Effector memory CD4-positive, alpha-beta T cell (primary cell): Measurements from ENCODE around the gene PNMA6F.

Source experiments
- DNase-seq, 3 donors: peaks; one replicate each; pipeline ENCODE4 v3.0.0-alpha.2; 2020
- H3K27ac ChIP-seq: 2 replicates; pipeline ENCODE4 v1.7.0; 2013; ENCODE audit warnings: mild to moderate bottlenecking, low read length, moderate library complexity; ENCODE audit not compliant: insufficient read depth, poor library complexity, severe bottlenecking
- H3K27me3 ChIP-seq: replicated peaks from 2 replicates; pipeline ENCODE4 v1.7.0; 2013; ENCODE audit warnings: mild to moderate bottlenecking, low read length; ENCODE audit not compliant: insufficient read depth, control insufficient read depth, poor library complexity, severe bottlenecking
- H3K36me3 ChIP-seq: 2 replicates; pipeline ENCODE4 v1.7.0; 2013; ENCODE audit warnings: mild to moderate bottlenecking, low read length, moderate library complexity; ENCODE audit not compliant: control insufficient read depth, insufficient read depth
- H3K4me1 ChIP-seq: 2 replicates; pipeline ENCODE4 v1.7.0; 2013; ENCODE audit warnings: low read length, mild to moderate bottlenecking; ENCODE audit not compliant: control insufficient read depth, insufficient read depth, poor library complexity, severe bottlenecking
- H3K4me3 ChIP-seq: 2 replicates; pipeline ENCODE4 v1.7.0; 2013; ENCODE audit warnings: low read length, low read depth, mild to moderate bottlenecking; ENCODE audit not compliant: insufficient read depth, poor library complexity, severe bottlenecking
- H3K9me3 ChIP-seq: 2 replicates; pipeline ENCODE4 v1.7.0; 2013; ENCODE audit warnings: mild to moderate bottlenecking, low read length, moderate library complexity; ENCODE audit not compliant: control insufficient read depth

PNMA6F gene

DNA sequence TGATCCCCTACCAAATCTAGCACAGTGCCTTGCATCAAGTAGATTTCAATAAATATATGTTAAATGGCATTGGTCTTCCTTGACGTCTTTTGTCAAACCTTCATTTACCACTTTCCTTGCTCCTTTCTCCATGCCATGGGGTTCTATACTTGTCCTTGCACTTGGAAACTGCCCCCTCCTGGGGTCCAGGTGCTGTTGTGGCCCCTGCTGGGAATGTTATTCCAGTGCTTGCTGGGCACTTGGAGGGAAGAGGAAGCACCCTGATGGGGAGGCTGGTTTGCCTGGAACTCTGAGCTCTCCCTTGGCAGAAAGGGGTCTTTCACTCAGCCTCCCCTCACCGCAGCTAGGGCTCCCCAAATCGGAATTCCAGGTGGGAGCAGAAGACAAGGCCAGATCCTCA lies 31.3 kb upstream of the PNMA6F start:
- Histone ChIP-seq H3K27me3 (no peaks in the 10 kb centered on the region), H3K4me1 (no peaks in the 10 kb centered on the region), H3K36me3 (no peaks in the 10 kb centered on the region), H3K27ac (no peak overlapping the region), H3K4me3 (no peak overlapping the region), H3K9me3 (no peaks in the 10 kb centered on the region)
- no peak for DNase-seq

DNA sequence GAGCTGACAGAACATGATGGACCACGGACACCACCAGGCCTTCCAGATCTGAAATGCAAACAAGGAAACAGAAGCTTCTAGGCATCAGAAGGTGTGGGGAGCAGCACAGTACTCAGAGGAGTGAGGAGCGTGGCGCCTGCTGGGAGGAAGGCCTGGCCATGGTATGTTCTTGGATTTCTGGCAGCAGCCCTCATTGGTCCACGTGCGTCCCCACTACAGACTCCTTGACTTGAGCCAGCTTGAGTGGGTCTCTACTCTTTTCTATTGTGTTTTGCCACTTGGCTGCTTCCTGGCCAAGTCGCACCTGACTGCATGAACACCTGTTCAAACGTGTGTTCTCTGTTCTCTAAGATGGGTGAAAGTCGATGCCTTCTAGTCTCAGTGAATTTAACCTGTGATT lies 30.4 kb upstream of the PNMA6F start:
- Histone ChIP-seq H3K4me1 (no peaks in the 10 kb centered on the region), H3K27ac (no peak overlapping the region), H3K4me3 (no peak overlapping the region), H3K9me3 (no peaks in the 10 kb centered on the region), H3K27me3 (no peaks in the 10 kb centered on the region), H3K36me3 (no peaks in the 10 kb centered on the region)
- no peak for DNase-seq

DNA sequence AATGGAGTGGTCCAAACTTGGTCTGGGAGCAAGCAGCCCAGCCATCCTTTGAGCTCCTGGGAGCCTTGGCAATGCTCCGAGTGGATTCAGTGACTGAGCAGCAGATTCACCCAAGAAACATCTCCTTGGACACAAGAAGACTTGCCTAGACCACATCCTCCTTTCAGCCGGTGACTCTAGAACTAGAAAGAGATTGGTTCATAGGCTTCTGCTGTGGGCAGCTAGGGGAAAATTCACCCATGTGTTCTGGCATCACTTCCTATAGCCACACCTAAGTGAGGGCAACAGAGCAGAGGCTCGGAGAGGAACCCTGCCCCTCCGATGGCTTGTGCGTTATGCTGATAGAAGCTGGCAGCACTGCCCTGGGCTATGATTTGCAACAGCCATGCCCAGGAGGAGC lies 28.4 kb upstream of the PNMA6F start:
- H3K27ac ChIP-seq: no peak overlapping the region
- no peaks in the 10 kb centered on the region for H3K27me3 ChIP-seq
- no peak for DNase-seq
- H3K9me3 ChIP-seq: no peaks in the 10 kb centered on the region
- H3K36me3 ChIP-seq: no peaks in the 10 kb centered on the region
- no peaks in the 10 kb centered on the region for H3K4me1 ChIP-seq
- no peak overlapping the region for H3K4me3 ChIP-seq

DNA sequence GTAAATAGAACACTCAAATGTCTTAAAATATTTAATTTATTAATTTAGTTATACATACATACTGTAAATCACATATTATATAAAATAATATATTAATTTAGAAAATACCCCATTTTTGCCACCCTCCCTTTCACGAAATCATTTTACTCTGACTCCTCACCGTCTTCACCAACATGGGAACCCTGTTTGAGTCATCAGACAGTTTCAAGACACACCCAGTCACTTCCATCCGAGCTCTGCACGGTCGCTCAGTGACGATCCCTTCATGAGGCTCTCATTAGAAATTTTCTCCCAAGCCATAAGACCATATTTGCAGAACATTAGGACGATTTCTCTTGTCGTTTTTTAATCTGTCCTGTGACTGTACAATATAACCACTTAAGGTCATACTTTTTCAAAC lies 26.9 kb upstream of the PNMA6F start:
- H3K36me3 ChIP-seq: peaks cover 4% of the 10 kb centered on the region
- no peaks in the 10 kb centered on the region for H3K9me3 ChIP-seq
- H3K27me3 ChIP-seq: no peaks in the 10 kb centered on the region
- H3K27ac ChIP-seq: no peak overlapping the region
- no peaks in the 10 kb centered on the region for H3K4me1 ChIP-seq
- no peak overlapping the region for H3K4me3 ChIP-seq
- no peak for DNase-seq

DNA sequence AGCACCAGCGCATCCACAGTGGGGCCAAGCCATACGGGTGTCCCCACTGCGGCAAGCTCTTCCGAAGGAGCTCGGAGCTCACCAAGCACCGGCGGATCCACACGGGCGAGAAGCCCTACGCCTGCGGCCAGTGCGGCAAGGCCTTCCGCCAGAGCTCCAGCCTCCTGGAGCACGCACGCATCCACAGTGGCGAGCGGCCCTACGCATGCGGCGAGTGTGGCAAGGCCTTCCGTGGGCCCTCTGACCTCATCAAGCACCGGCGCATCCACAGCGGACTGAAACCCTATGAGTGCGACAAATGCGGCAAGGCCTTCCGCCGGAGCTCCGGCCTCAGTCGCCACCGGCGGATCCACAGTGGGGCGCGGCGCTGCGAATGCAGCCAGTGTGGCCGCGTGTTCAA lies 26.0 kb upstream of the PNMA6F start:
- Histone ChIP-seq H3K9me3 (no peaks in the 10 kb centered on the region), H3K4me1 (no peaks in the 10 kb centered on the region), H3K27ac (no peak overlapping the region), H3K27me3 (no peaks in the 10 kb centered on the region), H3K36me3 (peaks cover 7% of the 10 kb centered on the region), H3K4me3 (no peak overlapping the region)
- DNase-seq: no peak

DNA sequence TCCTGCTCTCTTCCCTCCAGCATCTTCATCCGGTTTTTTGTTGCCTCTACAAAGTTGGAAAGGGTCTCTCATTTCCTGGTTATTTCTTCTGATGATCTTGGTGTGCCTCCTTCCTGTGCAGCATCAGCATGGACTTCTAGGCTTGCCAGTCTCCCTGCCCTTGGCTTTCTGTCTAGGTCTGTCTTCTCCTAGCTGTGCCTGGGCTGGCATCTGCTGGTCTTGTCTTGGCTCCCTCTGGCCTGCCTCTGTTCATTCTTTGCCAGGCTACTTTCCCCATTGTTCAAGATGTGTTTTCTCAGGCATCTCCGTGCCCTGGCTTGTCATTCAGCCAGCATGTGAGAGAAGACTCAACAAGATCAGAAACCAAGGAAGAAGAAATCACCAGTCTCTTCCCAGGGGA lies 22.1 kb upstream of the PNMA6F start:
- Histone ChIP-seq H3K27me3 (no peaks in the 10 kb centered on the region), H3K27ac (no peak overlapping the region), H3K9me3 (no peaks in the 10 kb centered on the region), H3K4me1 (peaks cover 4% of the 10 kb centered on the region), H3K36me3 (peaks cover 7% of the 10 kb centered on the region), H3K4me3 (no peak overlapping the region)
- no peak for DNase-seq

DNA sequence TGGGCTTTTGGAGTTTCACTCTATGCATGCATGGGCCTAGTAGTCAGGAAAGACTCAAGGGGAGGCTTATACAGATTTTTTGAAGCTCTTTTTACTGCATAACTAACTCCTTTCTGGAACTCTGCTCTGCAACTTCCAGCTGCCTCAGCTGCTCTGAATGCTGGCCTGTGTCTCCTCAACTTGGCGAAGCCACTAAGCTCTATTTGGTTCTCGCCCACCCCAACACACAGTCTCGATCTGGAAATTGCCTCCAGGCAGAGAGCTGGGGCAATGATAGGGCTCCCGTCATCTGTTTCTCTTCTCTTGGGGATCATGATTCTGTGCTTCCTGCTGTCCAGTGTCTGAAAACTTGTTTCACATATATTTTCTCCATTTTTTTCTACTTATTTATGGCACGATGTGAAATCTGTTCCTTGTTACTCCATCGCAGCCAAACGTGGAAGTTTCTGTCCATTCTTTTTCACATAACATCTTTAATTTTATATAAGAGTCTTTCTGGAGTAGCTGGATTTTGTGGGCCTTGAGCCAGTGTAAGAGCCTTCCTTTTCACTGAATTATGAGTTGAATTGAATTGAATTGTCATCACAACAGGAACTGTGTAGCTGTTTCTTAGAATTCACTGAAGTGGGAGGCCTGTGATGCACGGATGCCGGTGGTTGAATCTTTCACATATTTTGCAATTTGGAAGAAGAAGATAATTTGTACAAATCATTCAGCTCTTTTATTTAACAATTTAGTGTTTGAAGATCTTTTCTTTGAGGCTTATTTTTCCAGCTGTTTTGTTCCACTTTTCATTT lies 21.4 kb upstream of the PNMA6F start:
- no peak overlapping the region for H3K4me3 ChIP-seq
- H3K27me3 ChIP-seq: no peaks in the 10 kb centered on the region
- no peaks in the 10 kb centered on the region for H3K9me3 ChIP-seq
- peaks cover 7% of the 10 kb centered on the region for H3K36me3 ChIP-seq
- no peak for DNase-seq
- H3K4me1 ChIP-seq: peaks cover 5% of the 10 kb centered on the region
- H3K27ac ChIP-seq: no peak overlapping the region

DNA sequence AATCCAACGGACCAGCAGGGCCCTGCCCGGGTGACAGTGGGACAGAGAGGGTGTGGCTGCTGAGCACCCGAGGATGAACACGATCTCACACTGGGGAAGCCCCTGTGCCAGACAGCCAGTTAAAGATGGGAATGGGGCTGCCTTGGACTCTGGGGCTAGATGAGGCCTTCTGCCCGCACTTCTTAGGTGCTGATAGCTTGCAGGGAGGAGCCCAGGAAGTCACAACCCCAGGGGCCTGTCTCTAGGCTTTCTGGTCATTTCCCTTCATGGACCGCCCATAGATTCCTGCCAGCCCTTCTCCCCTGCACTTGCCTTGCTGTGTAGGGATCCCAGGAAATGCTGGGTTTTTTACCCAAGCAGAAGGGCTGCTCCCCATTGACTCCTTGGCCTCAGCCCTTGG lies 18.5 kb upstream of the PNMA6F start:
- peaks cover 7% of the 10 kb centered on the region for H3K36me3 ChIP-seq
- no peak for DNase-seq
- no peak overlapping the region for H3K4me3 ChIP-seq
- H3K27ac ChIP-seq: no peak overlapping the region
- H3K9me3 ChIP-seq: no peaks in the 10 kb centered on the region
- H3K27me3 ChIP-seq: no peaks in the 10 kb centered on the region
- H3K4me1 ChIP-seq: peaks cover 13% of the 10 kb centered on the region

DNA sequence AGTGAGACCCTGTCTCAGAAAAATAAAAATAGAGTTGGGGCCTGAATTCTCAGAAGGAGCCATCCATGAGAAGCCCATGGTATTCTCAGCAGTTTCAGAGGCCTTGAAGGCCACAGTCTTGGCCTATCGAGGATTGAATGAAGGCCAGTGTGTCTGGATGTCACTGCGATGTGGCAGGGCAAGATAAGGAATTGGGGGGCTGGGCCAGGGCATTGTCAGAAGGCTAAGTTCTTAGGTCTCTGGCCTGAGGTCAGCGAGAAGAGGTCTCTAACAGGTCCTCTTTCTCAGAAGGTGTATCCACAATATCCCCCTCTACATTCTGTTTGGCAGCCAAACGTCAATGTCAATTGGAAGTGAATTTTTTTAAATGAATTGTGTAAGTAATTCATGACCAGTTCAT lies 18.1 kb upstream of the PNMA6F start:
- Histone ChIP-seq H3K27me3 (no peaks in the 10 kb centered on the region), H3K27ac (no peak overlapping the region), H3K4me3 (no peak overlapping the region), H3K9me3 (no peaks in the 10 kb centered on the region), H3K4me1 (peaks cover 16% of the 10 kb centered on the region), H3K36me3 (peaks cover 7% of the 10 kb centered on the region)
- DNase-seq: no peak

DNA sequence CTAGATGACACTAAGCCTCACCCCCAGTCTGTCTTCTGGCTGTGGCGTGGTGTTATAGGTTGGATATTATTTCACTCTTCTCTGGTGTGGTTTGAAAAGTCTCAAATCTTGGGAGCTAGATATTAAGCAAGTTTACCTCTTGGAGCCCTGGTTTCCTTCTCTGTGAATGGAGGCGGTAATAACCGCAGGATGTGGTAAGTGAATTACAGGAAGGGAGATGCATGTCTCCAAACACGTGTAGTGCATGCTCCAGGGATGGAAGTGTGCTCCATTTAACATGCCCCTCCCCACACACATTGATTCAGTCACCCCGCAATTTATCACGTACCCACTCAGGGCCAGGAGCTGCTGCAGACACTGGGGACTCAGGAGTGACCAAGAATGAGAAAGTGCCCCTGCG lies 17.3 kb upstream of the PNMA6F start:
- H3K9me3 ChIP-seq: no peaks in the 10 kb centered on the region
- H3K4me1 ChIP-seq: peaks cover 16% of the 10 kb centered on the region
- H3K27ac ChIP-seq: no peak overlapping the region
- DNase-seq: no peak
- no peak overlapping the region for H3K4me3 ChIP-seq
- peaks cover 7% of the 10 kb centered on the region for H3K36me3 ChIP-seq
- no peaks in the 10 kb centered on the region for H3K27me3 ChIP-seq
